IPS-15b (cell line): ENCODE data around the gene MPL.

Source experiments
- H3K27me3 ChIP-seq: one replicate; pipeline ENCODE4 v1.6.1; 2013; ENCODE audit warnings: low read length; ENCODE audit not compliant: control insufficient read depth, insufficient read depth
- H3K36me3 ChIP-seq: one replicate; pipeline ENCODE4 v1.6.1; 2013; ENCODE audit warnings: low read length; ENCODE audit not compliant: control insufficient read depth, insufficient read depth
- H3K4me1 ChIP-seq: one replicate; pipeline ENCODE4 v1.6.1; 2013; ENCODE audit warnings: mild to moderate bottlenecking, low read length; ENCODE audit not compliant: control insufficient read depth, insufficient read depth
- H3K4me3 ChIP-seq: one replicate; pipeline ENCODE4 v1.5.1; 2013; ENCODE audit warnings: low read depth, low read length
- H3K9ac ChIP-seq: one replicate; pipeline ENCODE4 v1.6.1; 2013; ENCODE audit warnings: low read depth, mild to moderate bottlenecking, low read length
- H3K9me3 ChIP-seq: one replicate; pipeline ENCODE4 v1.6.1; 2013; ENCODE audit warnings: mild to moderate bottlenecking, low read length; ENCODE audit not compliant: control insufficient read depth, insufficient read depth

Gene MPL

DNA sequence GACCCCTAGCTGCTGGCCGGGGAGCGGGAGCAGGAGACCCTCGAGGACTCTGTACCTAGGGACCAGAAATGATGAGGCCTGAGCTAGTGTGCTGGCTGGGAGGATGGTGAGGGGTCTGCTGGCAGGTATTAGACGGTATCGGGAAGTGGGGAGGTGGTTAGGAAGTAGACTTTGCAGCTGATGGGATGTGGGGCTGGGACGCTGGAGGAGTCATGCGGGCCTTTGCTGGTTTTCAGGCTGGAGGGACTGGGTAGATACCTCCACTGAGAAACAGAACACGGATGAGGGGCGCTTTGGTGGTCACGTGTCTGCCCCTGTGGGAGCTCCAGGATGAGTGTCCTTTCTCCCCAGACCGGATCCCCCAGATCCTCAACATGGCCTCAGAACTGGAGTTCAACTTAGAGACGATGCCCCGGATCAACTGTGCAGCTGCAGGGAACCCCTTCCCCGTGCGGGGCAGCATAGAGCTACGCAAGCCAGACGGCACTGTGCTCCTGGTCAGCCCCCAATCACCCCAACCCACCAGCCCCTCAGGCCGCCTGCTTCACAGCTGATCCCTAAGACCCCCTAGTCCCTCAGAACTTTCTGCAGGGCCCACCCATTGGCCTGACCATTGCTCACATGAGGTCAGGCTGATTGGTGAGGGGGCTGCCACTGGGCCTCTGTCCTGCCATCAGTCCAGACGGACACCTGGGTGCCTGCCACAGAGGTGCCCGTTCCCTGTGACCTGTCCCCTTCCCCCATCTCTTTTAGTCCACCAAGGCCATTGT, 28.8 kb upstream of the MPL start:
- H3K9me3 ChIP-seq: no peaks in the 10 kb centered on the region
- H3K9ac ChIP-seq: no peak overlapping the region
- H3K27me3 ChIP-seq: no peaks in the 10 kb centered on the region
- no peak overlapping the region for H3K4me3 ChIP-seq
- no peaks in the 10 kb centered on the region for H3K4me1 ChIP-seq
- no peaks in the 10 kb centered on the region for H3K36me3 ChIP-seq

DNA sequence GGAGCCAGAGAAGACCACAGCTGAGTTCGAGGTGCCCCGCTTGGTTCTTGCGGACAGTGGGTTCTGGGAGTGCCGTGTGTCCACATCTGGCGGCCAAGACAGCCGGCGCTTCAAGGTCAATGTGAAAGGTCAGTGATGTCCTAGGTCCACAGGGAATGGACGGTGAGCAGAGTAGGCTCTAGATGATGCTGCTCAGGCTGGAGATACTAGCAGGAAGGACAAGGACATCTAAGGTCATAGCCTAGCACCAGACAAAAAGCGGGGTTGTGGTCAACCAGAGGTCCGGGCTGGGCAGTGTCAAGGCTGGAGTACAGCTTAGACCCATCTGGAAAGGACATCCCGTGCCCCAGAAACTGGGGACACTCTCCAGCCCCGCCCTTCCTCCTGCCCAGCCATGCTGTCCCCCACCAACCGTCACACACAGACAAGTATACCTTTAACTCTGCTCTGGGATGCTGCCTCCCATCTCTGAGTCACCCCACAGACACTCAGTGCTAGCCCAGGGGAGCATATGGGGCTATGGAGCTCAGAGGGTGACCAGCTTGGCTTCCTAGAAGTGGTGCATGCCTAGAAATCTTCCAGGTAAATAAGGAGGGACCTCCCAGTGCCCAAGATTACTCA, 28.1 kb upstream of the MPL start:
- no peaks in the 10 kb centered on the region for H3K27me3 ChIP-seq
- no peak overlapping the region for H3K4me3 ChIP-seq
- no peaks in the 10 kb centered on the region for H3K9me3 ChIP-seq
- H3K4me1 ChIP-seq: no peaks in the 10 kb centered on the region
- no peak overlapping the region for H3K9ac ChIP-seq
- H3K36me3 ChIP-seq: no peaks in the 10 kb centered on the region

DNA sequence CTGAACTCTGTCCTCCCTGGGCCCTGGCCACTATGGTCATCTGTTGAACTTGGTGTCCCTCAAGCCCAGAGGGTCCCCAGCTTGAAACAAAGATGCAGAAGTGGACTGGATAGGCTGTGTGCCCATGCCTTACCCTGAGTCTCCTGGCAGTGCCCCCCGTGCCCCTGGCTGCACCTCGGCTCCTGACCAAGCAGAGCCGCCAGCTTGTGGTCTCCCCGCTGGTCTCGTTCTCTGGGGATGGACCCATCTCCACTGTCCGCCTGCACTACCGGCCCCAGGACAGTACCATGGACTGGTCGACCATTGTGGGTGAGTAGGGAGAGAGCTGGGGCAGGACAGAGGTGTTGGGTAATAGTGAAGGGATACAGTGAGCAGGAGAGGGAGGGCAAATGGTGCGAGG, 26.1 kb upstream of the MPL start:
- Histone ChIP-seq H3K27me3 (no peaks in the 10 kb centered on the region), H3K9ac (no peak overlapping the region), H3K36me3 (no peaks in the 10 kb centered on the region), H3K4me1 (no peaks in the 10 kb centered on the region), H3K9me3 (no peaks in the 10 kb centered on the region), H3K4me3 (no peak overlapping the region)

- H3K4me3 ChIP-seq: no peak overlapping the region
- H3K27me3 ChIP-seq: no peaks in the 10 kb centered on the region
- H3K36me3 ChIP-seq: no peaks in the 10 kb centered on the region
- no peak overlapping the region for H3K9ac ChIP-seq
- H3K9me3 ChIP-seq: no peaks in the 10 kb centered on the region
- no peaks in the 10 kb centered on the region for H3K4me1 ChIP-seq
Observed at GRCh38 chr1:43312212-43312623, 25.4 kb upstream of the MPL start.

GRCh38 chr1:43312663-43313515, 24.7 kb upstream of the MPL start:
- no peaks in the 10 kb centered on the region for H3K27me3 ChIP-seq
- H3K4me3 ChIP-seq: no peak overlapping the region
- no peaks in the 10 kb centered on the region for H3K36me3 ChIP-seq
- H3K4me1 ChIP-seq: no peaks in the 10 kb centered on the region
- H3K9ac ChIP-seq: no peak overlapping the region
- no peaks in the 10 kb centered on the region for H3K9me3 ChIP-seq

GRCh38 chr1:43313771-43314170, 23.8 kb upstream of the MPL start:
- H3K9ac ChIP-seq: no peak overlapping the region
- no peaks in the 10 kb centered on the region for H3K27me3 ChIP-seq
- peaks cover 2% of the 10 kb centered on the region for H3K4me1 ChIP-seq
- no peak overlapping the region for H3K4me3 ChIP-seq
- H3K36me3 ChIP-seq: no peaks in the 10 kb centered on the region
- H3K9me3 ChIP-seq: no peaks in the 10 kb centered on the region

- Histone ChIP-seq H3K27me3 (no peaks in the 10 kb centered on the region), H3K4me1 (peaks cover 2% of the 10 kb centered on the region), H3K9ac (no peak overlapping the region), H3K36me3 (no peaks in the 10 kb centered on the region), H3K4me3 (no peak overlapping the region), H3K9me3 (no peaks in the 10 kb centered on the region)
Observed at GRCh38 chr1:43314233-43314632, 23.4 kb upstream of the MPL start.

DNA sequence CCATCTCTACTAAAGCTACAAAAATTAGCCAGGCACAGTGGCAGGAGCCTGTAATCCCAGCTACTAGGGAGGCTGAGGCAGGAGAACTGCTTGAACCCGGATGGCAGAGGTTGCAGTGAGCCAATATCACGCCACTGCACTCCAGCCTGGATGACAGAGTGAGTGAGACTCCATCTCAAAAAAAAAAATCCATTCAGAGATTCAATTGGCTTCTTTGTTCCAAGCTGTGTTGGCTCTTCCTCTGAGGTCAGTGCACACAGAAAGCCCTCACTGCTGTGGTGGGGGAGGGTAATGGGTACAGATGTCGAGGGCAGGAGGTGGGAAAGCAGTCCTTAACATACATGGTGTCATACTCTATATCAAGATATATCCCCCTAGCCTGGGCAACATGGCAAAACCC, 22.1 kb upstream of the MPL start:
- H3K4me3 ChIP-seq: no peak overlapping the region
- H3K9ac ChIP-seq: no peak overlapping the region

GRCh38 chr1:43315963-43316737, 21.5 kb upstream of the MPL start:
- Histone ChIP-seq H3K4me3 (no peak overlapping the region), H3K36me3 (no peaks in the 10 kb centered on the region), H3K27me3 (no peaks in the 10 kb centered on the region), H3K4me1 (peaks cover 2% of the 10 kb centered on the region), H3K9ac (no peak overlapping the region), H3K9me3 (no peaks in the 10 kb centered on the region)

More for the DNA sequence above, 22.1 kb upstream of the MPL start:
- H3K9me3 ChIP-seq: no peaks in the 10 kb centered on the region
- H3K4me1 ChIP-seq: peaks cover 2% of the 10 kb centered on the region
- H3K27me3 ChIP-seq: no peaks in the 10 kb centered on the region
- no peaks in the 10 kb centered on the region for H3K36me3 ChIP-seq

- Histone ChIP-seq H3K9me3 (no peaks in the 10 kb centered on the region), H3K9ac (no peak overlapping the region), H3K36me3 (no peaks in the 10 kb centered on the region), H3K4me1 (peaks cover 2% of the 10 kb centered on the region), H3K4me3 (no peak overlapping the region), H3K27me3 (no peaks in the 10 kb centered on the region)
Observed at GRCh38 chr1:43316738-43317520, 20.7 kb upstream of the MPL start.
